Measurements from ENCODE around the gene EMC9.
A peak's percentile ranks its signal among the peaks of the same experiment; 100 is the strongest.

The EMC9 gene

GRCh38 chr14:24171422-24172260 is 30.2 kb upstream of the EMC9 start, which contains the start of gene REC8:
REC8 (plus strand) TSS chr14:24172080; CDS start chr14:24172553, 473 bp downstream.
- TF ChIP-seq JUND (IDR thresholded peaks at IDR 0.05; ENCODE audit: low read depth) = no peak
- no peak for DNase-seq (ENCODE audit: low read depth in 1 of 2, low spot score in 1 of 2)
- in situ Hi-C loops (cut with HindIII; ENCODE audit: low pct_unique_long_range_greater_than_20kb, low sequenced_read_pairs) = no loop called here

- no peak for DNase-seq (ENCODE audit: low read depth in 1 of 2, low spot score in 1 of 2)
- TF ChIP-seq JUND (IDR thresholded peaks at IDR 0.05; ENCODE audit: low read depth) = no peak
- in situ Hi-C loops (cut with HindIII; ENCODE audit: low pct_unique_long_range_greater_than_20kb, low sequenced_read_pairs) = no loop called here
Observed at GRCh38 chr14:24167469-24168114, 26.2 kb upstream of the EMC9 start.

- no peak for TF ChIP-seq JUND (IDR thresholded peaks at IDR 0.05; ENCODE audit: low read depth)
- in situ Hi-C loops (cut with HindIII; ENCODE audit: low pct_unique_long_range_greater_than_20kb, low sequenced_read_pairs) = no loop called here
- no peak for DNase-seq (ENCODE audit: low read depth in 1 of 2, low spot score in 1 of 2)
Observed at GRCh38 chr14:24165785-24166184, 24.4 kb upstream of the EMC9 start.

- in situ Hi-C loops (cut with HindIII; ENCODE audit: low pct_unique_long_range_greater_than_20kb, low sequenced_read_pairs) = no loop called here
- no peak for DNase-seq (ENCODE audit: low read depth in 1 of 2, low spot score in 1 of 2)
- TF ChIP-seq JUND (IDR thresholded peaks at IDR 0.05; ENCODE audit: low read depth) = no peak
Observed at GRCh38 chr14:24164518-24164991, 23.2 kb upstream of the EMC9 start.

- in situ Hi-C loops (cut with HindIII; ENCODE audit: low pct_unique_long_range_greater_than_20kb, low sequenced_read_pairs) = no loop called here
- DNase-seq (ENCODE audit: low read depth in 1 of 2, low spot score in 1 of 2) = no peak
Observed at GRCh38 chr14:24162093-24162492, 20.7 kb upstream of the EMC9 start.

GRCh38 chr14:24160850-24161804 is 19.7 kb upstream of the EMC9 start, which contains the start of gene IRF9:
IRF9 (plus strand) TSS chr14:24161265; CDS start chr14:24162145, 880 bp downstream.
- in situ Hi-C loops (cut with HindIII; ENCODE audit: low pct_unique_long_range_greater_than_20kb, low sequenced_read_pairs) = no loop called here
- TF ChIP-seq JUND (IDR thresholded peaks at IDR 0.05; ENCODE audit: low read depth) = no peak
- peak; percentile 84 to 90 for DNase-seq (ENCODE audit: low read depth in 1 of 2, low spot score in 1 of 2)

More at GRCh38 chr14:24162093-24162492, 20.7 kb upstream of the EMC9 start:
- no peak for TF ChIP-seq JUND (IDR thresholded peaks at IDR 0.05; ENCODE audit: low read depth)

- in situ Hi-C loops (cut with HindIII; ENCODE audit: low pct_unique_long_range_greater_than_20kb, low sequenced_read_pairs) = no loop called here
Observed at GRCh38 chr14:24160499-24160849, 19.1 kb upstream of the EMC9 start.

GRCh38 chr14:24159777-24160498 is 18.5 kb upstream of the EMC9 start:
- in situ Hi-C loops (cut with HindIII; ENCODE audit: low pct_unique_long_range_greater_than_20kb, low sequenced_read_pairs) = no loop called here
- no peak for DNase-seq (ENCODE audit: low read depth in 1 of 2, low spot score in 1 of 2)
- no peak for TF ChIP-seq JUND (IDR thresholded peaks at IDR 0.05; ENCODE audit: low read depth)

More at GRCh38 chr14:24160499-24160849, 19.1 kb upstream of the EMC9 start:
- no peak for TF ChIP-seq JUND (IDR thresholded peaks at IDR 0.05; ENCODE audit: low read depth)
- DNase-seq (ENCODE audit: low read depth in 1 of 2, low spot score in 1 of 2) = no peak

- DNase-seq (ENCODE audit: low read depth in 1 of 2, low spot score in 1 of 2) = no peak
- TF ChIP-seq JUND (IDR thresholded peaks at IDR 0.05; ENCODE audit: low read depth) = no peak
- in situ Hi-C loops (cut with HindIII; ENCODE audit: low pct_unique_long_range_greater_than_20kb, low sequenced_read_pairs) = no loop called here
Observed at GRCh38 chr14:24157331-24157730, 15.9 kb upstream of the EMC9 start.

- in situ Hi-C loops (cut with HindIII; ENCODE audit: low pct_unique_long_range_greater_than_20kb, low sequenced_read_pairs) = no loop called here
- DNase-seq (ENCODE audit: low read depth in 1 of 2, low spot score in 1 of 2) = no peak
- no peak for TF ChIP-seq JUND (IDR thresholded peaks at IDR 0.05; ENCODE audit: low read depth)
Observed at GRCh38 chr14:24156840-24157239, 15.4 kb upstream of the EMC9 start.

- in situ Hi-C loops (cut with HindIII; ENCODE audit: low pct_unique_long_range_greater_than_20kb, low sequenced_read_pairs) = no loop called here
- TF ChIP-seq JUND (IDR thresholded peaks at IDR 0.05; ENCODE audit: low read depth) = no peak
- DNase-seq (ENCODE audit: low read depth in 1 of 2, low spot score in 1 of 2) = no peak
Observed at GRCh38 chr14:24155100-24155499, 13.7 kb upstream of the EMC9 start.
